Gastrocnemius medialis (tissue), 4 donors: ENCODE measurements around the gene AJAP1.

Experiments used
- CTCF ChIP-seq, 5 experiments: fragments of 450-650 bp in 3 of 5; fragments of 200-600 bp in 2 of 5; sonication (generic) in 2 of 5; IDR thresholded peaks in 4 of 5; conservative IDR thresholded peaks in 1 of 5; 1 replicate in 4 of 5; 2 replicates in 1 of 5; pipeline ENCODE4 v1.5.1; 2016 to 2019; ENCODE audit warnings: antibody characterized with exemption in 5 of 5, mild to moderate bottlenecking in 3 of 5, moderate library complexity in 3 of 5
- POLR2A ChIP-seq, 2 donors: fragments of 450-650 bp; IDR thresholded peaks; one replicate each; pipeline ENCODE4 v1.6.1; 2017; ENCODE audit warnings: antibody characterized with exemption in 2 of 2, mild to moderate bottlenecking in 2 of 2, moderate library complexity in 2 of 2

- TF ChIP-seq CTCF (IDR thresholded peaks at IDR 0.05 in 4 of 5, conservative IDR thresholded peaks at IDR 0.05 in 1 of 5) (no peak), POLR2A (IDR thresholded peaks at IDR 0.05) (no peak)
Observed at GRCh38 chr1:4677608-4678007, 23.2 kb downstream of the AJAP1 start.
